ENCODE results near the gene HLA-B. TPM values are rescaled to one million over a fixed set of nuclear protein-coding genes. Genes with fewer than 3 reads are reported as not detected.

Gene HLA-B
- total RNA-seq, 1 experiment from 2014 or later, result 124 TPM

DNA sequence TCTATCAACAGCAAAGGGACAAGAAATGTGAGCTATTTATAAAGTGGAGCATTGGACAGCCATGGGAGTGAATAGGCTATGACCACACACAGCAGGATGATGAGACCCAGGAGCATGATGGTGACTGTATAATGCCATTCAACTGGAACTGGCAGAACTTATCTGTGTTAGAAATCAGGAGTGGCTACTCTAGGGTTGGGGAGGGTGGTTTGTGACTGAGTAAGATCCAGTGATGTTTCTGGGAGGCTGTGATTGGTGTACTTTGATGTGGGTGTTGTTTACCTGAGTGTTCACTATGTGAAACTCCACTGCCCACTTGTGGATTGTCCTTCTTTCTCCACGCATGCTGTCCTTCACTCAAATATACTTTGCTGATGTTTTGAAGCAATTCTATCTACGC is 11.5 kb upstream of the HLA-B start (continued):
- TF ChIP-seq, protein P1, sequence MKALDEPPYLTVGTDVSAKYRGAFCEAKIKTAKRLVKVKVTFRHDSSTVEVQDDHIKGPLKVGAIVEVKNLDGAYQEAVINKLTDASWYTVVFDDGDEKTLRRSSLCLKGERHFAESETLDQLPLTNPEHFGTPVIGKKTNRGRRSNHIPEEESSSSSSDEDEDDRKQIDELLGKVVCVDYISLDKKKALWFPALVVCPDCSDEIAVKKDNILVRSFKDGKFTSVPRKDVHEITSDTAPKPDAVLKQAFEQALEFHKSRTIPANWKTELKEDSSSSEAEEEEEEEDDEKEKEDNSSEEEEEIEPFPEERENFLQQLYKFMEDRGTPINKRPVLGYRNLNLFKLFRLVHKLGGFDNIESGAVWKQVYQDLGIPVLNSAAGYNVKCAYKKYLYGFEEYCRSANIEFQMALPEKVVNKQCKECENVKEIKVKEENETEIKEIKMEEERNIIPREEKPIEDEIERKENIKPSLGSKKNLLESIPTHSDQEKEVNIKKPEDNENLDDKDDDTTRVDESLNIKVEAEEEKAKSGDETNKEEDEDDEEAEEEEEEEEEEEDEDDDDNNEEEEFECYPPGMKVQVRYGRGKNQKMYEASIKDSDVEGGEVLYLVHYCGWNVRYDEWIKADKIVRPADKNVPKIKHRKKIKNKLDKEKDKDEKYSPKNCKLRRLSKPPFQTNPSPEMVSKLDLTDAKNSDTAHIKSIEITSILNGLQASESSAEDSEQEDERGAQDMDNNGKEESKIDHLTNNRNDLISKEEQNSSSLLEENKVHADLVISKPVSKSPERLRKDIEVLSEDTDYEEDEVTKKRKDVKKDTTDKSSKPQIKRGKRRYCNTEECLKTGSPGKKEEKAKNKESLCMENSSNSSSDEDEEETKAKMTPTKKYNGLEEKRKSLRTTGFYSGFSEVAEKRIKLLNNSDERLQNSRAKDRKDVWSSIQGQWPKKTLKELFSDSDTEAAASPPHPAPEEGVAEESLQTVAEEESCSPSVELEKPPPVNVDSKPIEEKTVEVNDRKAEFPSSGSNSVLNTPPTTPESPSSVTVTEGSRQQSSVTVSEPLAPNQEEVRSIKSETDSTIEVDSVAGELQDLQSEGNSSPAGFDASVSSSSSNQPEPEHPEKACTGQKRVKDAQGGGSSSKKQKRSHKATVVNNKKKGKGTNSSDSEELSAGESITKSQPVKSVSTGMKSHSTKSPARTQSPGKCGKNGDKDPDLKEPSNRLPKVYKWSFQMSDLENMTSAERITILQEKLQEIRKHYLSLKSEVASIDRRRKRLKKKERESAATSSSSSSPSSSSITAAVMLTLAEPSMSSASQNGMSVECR (CRISPR knock-in tag; IDR thresholded peaks at IDR 0.05; ENCODE audit: borderline replicate concordance), result no peak
- TF ChIP-seq ZBTB21 (CRISPR knock-in tag; IDR thresholded peaks at IDR 0.05; ENCODE audit: borderline replicate concordance) (no peak), NR2C2 (CRISPR knock-in tag; IDR thresholded peaks at IDR 0.05) (no peak), FOXK1 (CRISPR knock-in tag; IDR thresholded peaks at IDR 0.05) (no peak), MXD4 (CRISPR knock-in tag; IDR thresholded peaks at IDR 0.05; ENCODE audit: borderline replicate concordance) (no peak), ERG (CRISPR knock-in tag; IDR thresholded peaks at IDR 0.05) (no peak)
- TF ChIP-seq, protein P2, sequence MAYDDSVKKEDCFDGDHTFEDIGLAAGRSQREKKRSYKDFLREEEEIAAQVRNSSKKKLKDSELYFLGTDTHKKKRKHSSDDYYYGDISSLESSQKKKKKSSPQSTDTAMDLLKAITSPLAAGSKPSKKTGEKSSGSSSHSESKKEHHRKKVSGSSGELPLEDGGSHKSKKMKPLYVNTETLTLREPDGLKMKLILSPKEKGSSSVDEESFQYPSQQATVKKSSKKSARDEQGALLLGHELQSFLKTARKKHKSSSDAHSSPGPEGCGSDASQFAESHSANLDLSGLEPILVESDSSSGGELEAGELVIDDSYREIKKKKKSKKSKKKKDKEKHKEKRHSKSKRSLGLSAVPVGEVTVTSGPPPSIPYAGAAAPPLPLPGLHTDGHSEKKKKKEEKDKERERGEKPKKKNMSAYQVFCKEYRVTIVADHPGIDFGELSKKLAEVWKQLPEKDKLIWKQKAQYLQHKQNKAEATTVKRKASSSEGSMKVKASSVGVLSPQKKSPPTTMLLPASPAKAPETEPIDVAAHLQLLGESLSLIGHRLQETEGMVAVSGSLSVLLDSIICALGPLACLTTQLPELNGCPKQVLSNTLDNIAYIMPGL (CRISPR knock-in tag; IDR thresholded peaks at IDR 0.05), result no peak

- 0 out of 2 replicates have a peak, but pooled peaks have one; percentile 55 for TF ChIP-seq ETV6 (CRISPR knock-in tag; IDR thresholded peaks at IDR 0.05)
- TF ChIP-seq ESRRA (CRISPR knock-in tag; IDR thresholded peaks at IDR 0.05; ENCODE audit: borderline replicate concordance), result no peak
- peak; percentile 60 for TF ChIP-seq MAX (CRISPR knock-in tag; IDR thresholded peaks at IDR 0.05)
- TF ChIP-seq, protein P2 (CRISPR knock-in tag; IDR thresholded peaks at IDR 0.05), result peak; percentile 29; the same call in 1 of the 2 replicates
- no peak for TF ChIP-seq ZNF138 (CRISPR knock-in tag; conservative IDR thresholded peaks at IDR 0.05)
- TF ChIP-seq, protein P3, sequence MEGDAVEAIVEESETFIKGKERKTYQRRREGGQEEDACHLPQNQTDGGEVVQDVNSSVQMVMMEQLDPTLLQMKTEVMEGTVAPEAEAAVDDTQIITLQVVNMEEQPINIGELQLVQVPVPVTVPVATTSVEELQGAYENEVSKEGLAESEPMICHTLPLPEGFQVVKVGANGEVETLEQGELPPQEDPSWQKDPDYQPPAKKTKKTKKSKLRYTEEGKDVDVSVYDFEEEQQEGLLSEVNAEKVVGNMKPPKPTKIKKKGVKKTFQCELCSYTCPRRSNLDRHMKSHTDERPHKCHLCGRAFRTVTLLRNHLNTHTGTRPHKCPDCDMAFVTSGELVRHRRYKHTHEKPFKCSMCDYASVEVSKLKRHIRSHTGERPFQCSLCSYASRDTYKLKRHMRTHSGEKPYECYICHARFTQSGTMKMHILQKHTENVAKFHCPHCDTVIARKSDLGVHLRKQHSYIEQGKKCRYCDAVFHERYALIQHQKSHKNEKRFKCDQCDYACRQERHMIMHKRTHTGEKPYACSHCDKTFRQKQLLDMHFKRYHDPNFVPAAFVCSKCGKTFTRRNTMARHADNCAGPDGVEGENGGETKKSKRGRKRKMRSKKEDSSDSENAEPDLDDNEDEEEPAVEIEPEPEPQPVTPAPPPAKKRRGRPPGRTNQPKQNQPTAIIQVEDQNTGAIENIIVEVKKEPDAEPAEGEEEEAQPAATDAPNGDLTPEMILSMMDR (IDR thresholded peaks at IDR 0.05), result peak; percentile 88
- 0 out of 2 replicates have a peak, but pooled peaks have one; percentile 32 for TF ChIP-seq TEAD1 (CRISPR knock-in tag; IDR thresholded peaks at IDR 0.05)
- Mint-ChIP-seq H3K36me3 (no peaks in the 10 kb centered on the region), H3K4me3 (peak overlapping the region; percentile 63), H3K9me3 (peaks cover 2% of the 10 kb centered on the region), H3K4me1 (peaks cover 4% of the 10 kb centered on the region; the same call in 1 of the 2 replicates), H3K27me3 (ENCODE audit: low read depth) (peaks cover 72% of the 10 kb centered on the region), H3K27ac (no peak overlapping the region)
- ChIA-PET POLR2A (interaction anchor here (0.9 to 1.5 kb wide), 2 partner anchors 9 to 194 kb away, joined by 3 read pairs; no protein-coding TSS in a partner anchor), CTCF (interaction anchor here (0.5 to 3.5 kb wide), 78 partner anchors 9 to 1505 kb away, joined by 3 to 60 read pairs (median 6); partner anchors contain the start of genes CCHCR1, GTF2H4, HLA-B and PSORS1C2)
- ATAC-seq, result peak; percentile 96
- DNase-seq (ENCODE audit: low spot score), result peak; percentile 91
These were observed 9.9 kb upstream of the HLA-B start for GRCh38 chr6:31366693-31367470.
